Mammary epithelial cell (primary cell): ENCODE results near the gene AQP12B.

Experiments used
- EZH2 ChIP-seq: IDR thresholded peaks from 2 replicates; pipeline ENCODE4 v1.6.1; 2012; ENCODE audit warnings: low read length, inconsistent platforms, borderline replicate concordance
- TF ChIP-seq, protein P1 (sequence below), 2 donors: IDR thresholded peaks in 1 of 2; conservative IDR thresholded peaks in 1 of 2; 2 replicates each; pipeline ENCODE4 v1.5.1; 2011 to 2012; ENCODE audit warnings: inconsistent platforms in 2 of 2, low read length in 2 of 2, mild to moderate bottlenecking in 2 of 2, control low read depth in 1 of 2, low read depth in 1 of 2; ENCODE audit not compliant: insufficient read depth in 1 of 2; ENCODE audit errors: extremely low read depth in 1 of 2

DNA sequence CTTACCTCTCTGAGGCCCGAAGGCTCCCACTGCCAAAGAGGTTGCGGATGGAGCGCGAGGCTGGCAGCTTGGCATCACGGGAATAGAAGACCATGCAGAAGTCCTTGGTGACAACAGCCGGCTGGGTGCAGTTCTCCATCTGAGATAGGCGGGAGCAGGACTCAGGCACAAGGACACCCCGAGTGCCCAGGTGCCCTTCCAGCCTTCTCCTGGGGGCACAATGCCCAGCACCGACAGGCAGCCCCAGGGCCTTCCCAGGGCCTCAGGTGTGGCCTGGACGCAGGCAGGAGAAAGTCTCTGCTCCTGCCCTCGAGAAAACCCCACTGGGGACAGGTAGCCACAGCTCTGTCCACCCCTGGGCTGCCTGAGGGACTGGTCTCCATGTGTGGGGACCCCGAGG lies 42.6 kb upstream of the AQP12B start:
- TF ChIP-seq, protein P1, sequence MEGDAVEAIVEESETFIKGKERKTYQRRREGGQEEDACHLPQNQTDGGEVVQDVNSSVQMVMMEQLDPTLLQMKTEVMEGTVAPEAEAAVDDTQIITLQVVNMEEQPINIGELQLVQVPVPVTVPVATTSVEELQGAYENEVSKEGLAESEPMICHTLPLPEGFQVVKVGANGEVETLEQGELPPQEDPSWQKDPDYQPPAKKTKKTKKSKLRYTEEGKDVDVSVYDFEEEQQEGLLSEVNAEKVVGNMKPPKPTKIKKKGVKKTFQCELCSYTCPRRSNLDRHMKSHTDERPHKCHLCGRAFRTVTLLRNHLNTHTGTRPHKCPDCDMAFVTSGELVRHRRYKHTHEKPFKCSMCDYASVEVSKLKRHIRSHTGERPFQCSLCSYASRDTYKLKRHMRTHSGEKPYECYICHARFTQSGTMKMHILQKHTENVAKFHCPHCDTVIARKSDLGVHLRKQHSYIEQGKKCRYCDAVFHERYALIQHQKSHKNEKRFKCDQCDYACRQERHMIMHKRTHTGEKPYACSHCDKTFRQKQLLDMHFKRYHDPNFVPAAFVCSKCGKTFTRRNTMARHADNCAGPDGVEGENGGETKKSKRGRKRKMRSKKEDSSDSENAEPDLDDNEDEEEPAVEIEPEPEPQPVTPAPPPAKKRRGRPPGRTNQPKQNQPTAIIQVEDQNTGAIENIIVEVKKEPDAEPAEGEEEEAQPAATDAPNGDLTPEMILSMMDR (conservative IDR thresholded peaks at IDR 0.05 in 1 of 2, IDR thresholded peaks at IDR 0.05 in 1 of 2; ENCODE audit: extremely low read depth in 1 of 2, insufficient read depth in 1 of 2, low read depth in 1 of 2, low read length in 2 of 2), result no peak
- no peak for TF ChIP-seq EZH2
